Measurements from ENCODE around the gene ASB9.
"Not testable (repeated sequence)": the region's sequence is repeated elsewhere in the genome, so short reads cannot be mapped to it uniquely, and the experiment has no call there.

Gene ASB9

DNA sequence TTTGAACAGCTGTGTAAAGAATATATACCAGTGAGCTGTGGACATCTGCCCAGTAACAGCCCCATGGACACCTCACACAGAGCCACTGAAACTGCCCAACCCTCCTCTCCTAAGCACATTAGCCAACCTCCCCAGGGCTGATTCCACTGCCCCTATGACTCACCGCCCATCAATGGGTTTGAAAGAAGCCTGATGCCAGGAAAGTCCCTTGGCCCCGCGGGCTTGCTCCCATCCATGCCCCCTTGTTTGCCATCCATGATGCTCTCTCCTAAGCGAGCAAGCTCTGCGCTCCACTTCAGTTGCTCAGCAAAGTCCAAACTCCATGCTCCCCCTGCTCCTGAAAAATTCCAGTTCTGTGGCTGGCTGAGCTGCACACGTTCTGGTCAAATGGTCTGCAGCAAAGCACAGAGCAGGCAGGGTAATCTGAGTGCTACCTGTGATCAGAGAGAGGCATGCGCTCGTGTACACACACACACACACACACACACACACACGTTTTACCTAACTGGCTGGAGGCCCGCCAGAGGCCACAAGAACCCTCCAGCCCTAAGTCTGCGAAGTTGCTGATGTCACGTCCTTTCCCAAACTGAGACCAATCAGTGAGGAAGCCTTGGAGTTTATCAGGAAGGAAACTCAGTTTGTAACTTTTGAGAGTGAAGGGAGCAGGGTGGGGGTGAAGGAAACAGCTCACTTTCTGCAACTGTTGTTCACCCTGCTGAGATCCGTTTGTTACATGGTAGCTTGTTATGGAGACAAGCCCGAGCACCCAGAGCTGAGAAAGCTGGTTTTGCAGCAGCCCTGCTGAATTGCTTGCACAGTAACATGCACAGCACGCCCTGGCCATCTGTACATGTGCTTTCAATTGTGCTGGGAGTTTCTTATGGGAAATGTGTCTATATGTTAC is at the start of gene ASB9:
Gene ASB9, minus strand, starts transcription at position 466 of the 904 bp plus-strand sequence. Its CDS starts 209 bp downstream, at position 257.
- peak; percentile 20 for DNase-seq (ENCODE audit: low read depth in 2 of 2)

GRCh38 chrX:15319075-15319474 is 49.2 kb upstream of the ASB9 start:
- DNase-seq (ENCODE audit: low read depth in 2 of 2), result no peak

DNA sequence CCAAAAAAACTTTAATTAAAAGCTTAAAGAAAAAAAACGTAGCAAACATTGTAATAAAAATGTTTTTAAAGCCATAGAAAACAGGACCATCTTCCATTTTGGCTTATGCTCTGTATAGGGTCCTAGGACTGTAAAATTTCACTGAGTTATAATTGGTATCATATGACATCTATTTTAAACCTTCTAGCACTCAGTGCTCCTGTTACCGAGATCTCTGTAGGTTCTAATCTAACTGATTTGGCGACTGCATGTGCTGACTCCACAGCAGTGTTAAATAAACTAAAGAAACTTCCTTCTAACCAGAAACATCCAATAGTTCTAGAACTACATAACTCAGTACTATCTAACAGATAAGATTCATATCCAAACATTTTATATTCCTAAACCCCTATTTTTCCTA is 45.6 kb upstream of the ASB9 start, which contains the start of gene ASB11:
Gene ASB11, minus strand, starts transcription at position 132 of the 400 bp plus-strand sequence. Its CDS starts 35 bp downstream, at position 97.
- DNase-seq (ENCODE audit: low read depth in 2 of 2), result no peak

DNA sequence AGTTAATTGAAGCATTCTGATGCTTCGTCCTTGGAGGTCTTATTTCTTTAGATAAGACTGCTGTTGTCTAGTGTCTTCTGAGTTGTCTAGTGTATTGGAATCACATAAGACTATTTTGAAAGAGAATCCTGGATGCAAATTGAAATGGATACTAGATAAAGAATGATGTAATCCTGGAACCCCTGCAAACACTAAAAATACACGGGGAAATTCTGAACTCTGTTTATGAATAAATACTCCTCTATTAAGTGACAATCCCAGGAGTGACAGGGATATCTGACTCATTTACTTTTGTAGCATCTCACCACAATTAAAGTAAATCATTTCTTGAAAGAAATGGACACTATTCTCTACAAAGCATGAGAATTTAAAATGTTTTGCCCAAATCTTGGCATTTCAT is 44.6 kb upstream of the ASB9 start:
- DNase-seq (ENCODE audit: low read depth in 2 of 2), result no peak

GRCh38 chrX:15311119-15311518 is 41.2 kb upstream of the ASB9 start:
- no peak for DNase-seq (ENCODE audit: low read depth in 2 of 2)

DNA sequence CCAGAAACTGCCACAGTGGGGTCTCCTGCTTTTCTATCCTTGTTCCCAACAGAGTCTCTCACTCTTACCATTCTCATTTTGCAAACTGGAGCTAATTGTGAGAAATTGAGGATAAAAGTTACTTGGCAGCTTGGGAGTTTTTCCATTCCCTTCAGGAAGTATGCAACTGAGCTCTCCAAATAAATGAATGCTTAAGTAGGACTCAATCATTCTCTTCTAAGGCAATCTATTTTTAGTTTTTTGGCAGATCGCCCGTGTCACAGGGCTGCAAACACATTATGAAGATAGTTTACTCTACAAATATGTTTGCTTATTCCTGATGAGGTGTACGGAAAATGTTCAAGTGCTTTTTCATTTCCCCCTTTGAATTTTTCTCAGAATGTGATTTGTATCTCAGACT is 40.2 kb upstream of the ASB9 start:
- DNase-seq (ENCODE audit: low read depth in 2 of 2), result peak in 1 of 2 experiments; percentile 9

GRCh38 chrX:15305899-15306298 is 36.0 kb upstream of the ASB9 start:
- DNase-seq (ENCODE audit: low read depth in 2 of 2), result not testable (repeated sequence)

- DNase-seq (ENCODE audit: low read depth in 2 of 2), result no peak
These were observed 32.0 kb upstream of the ASB9 start for GRCh38 chrX:15301924-15302323.

GRCh38 chrX:15299941-15300851 is 30.3 kb upstream of the ASB9 start:
- no peak for DNase-seq (ENCODE audit: low read depth in 2 of 2)

- no peak for DNase-seq (ENCODE audit: low read depth in 2 of 2)
These were observed 28.9 kb upstream of the ASB9 start for GRCh38 chrX:15298780-15299179.

DNA sequence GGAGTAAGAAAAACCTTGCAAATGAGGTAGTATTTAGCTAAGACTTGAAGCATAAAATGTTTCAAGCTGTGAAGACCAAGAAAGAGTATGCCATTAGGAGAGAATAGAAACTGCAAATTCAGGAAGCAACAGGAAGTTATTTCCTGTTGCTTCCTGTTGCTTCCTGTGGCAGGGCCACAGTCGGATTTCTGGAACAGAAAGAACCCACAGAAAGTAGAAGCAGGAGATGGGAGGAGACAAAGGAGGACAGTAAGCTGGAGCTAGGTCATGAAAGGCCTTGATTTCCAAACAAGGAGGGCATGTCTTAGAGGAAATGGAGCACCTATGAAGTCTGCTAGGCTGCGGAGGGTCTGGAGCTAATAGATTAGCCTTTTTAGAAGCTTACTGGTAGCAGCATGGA is 28.3 kb upstream of the ASB9 start:
- no peak for DNase-seq (ENCODE audit: low read depth in 2 of 2)

GRCh38 chrX:15293451-15293850 is 23.6 kb upstream of the ASB9 start:
- DNase-seq (ENCODE audit: low read depth in 2 of 2), result no peak

DNA sequence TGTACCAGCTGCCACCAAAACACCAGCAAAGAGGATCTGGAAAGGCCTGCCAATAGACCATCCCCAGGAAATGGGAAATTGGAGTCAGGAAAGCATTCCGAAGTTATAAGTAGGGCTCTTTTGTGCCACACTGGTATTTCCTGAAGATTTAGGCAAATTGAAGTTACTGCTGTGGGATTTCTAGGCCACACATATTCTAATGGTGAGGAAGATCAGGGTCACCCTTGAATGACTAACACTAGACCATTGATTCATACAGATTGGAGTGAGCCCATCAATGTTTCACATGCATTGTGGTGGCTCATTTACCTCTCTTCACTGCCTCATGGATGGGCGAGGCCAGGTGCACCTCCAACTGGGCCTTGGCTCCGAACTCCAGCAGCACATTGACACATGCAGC is 23.0 kb upstream of the ASB9 start:
- no peak for DNase-seq (ENCODE audit: low read depth in 2 of 2)

DNA sequence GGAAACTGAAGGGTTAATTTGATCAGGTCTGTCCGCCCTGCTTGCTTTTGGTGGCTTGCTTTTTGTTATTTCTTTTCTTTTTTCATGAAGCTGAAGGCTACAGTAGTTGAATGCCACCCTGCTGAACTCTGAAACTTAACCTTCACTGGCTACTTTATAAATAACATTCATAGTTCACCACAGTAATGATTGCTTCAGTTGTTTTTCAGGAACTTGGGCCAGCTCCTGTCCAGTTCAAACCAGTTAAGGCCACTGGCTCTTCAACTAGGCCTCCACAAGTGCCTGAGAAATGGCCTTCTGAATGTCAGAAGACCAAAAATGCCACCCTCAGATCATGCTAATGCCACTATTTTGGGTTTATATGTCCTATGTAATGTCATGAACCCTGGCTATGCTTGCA is 7.7 kb upstream of the ASB9 start:
- no peak for DNase-seq (ENCODE audit: low read depth in 2 of 2)

GRCh38 chrX:15274946-15275345 is 5.1 kb upstream of the ASB9 start:
- no peak for DNase-seq (ENCODE audit: low read depth in 2 of 2)

DNA sequence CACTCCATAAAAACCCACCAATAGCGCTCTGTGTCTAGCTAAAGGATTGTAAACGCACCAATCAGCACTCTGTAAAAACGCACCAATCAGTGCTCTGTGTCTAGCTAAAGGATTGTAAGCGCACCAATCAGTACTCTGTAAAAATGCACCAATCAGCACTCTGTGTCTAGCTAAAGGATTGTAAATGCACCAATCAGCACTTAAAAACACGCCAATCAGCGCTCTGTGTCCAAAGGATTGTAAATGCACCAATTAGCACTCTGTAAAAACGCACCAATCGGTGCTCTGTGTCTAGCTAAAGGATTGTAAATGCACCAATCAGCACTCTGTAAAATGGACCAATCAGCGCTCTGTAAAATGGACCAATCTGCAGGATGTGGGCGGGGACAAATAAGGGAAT is 3.4 kb upstream of the ASB9 start:
- DNase-seq (ENCODE audit: low read depth in 2 of 2), result not testable (repeated sequence)

DNA sequence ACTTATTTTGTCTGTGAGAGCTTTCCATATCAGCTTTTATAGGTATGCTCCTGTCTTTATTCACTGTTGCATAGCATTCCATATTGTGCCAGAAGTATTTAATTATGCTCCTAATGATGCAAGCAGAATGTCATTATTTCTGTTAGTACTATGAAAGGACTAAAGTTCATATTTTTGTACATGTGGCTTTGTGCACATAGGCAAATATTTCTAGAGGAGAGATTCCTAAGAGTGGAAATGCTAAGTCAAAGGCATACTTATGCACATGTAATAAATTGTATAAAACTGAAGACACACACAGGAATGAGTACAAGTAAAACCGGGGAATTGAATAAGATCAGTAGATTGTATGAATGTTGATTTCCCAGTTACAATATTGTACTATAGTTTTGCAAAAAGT is 1.9 kb upstream of the ASB9 start:
- DNase-seq (ENCODE audit: low read depth in 2 of 2), result no peak

DNA sequence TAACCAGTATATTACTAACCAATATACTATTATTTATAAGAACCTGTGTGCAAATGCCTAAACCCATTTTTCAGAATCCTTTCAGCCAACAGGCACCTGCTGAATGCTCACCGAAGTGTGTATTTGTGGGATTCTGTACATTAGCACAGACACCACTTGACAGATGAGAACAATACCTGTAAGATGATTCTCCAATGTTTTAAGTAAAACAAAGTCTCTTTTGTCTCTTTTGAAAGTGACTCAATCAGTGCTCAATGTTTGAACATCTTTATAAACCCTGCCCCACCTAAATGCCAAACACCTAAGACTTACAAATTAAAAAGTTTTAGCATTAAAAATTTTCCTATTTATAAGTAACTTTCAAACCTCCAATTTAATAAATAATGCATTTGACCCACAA is 763 bp downstream of the ASB9 start:
- no peak for DNase-seq (ENCODE audit: low read depth in 2 of 2)

GRCh38 chrX:15254852-15255251 is 15.0 kb downstream of the ASB9 start:
- no peak for DNase-seq (ENCODE audit: low read depth in 2 of 2)

GRCh38 chrX:15245896-15246295 is 24.0 kb downstream of the ASB9 start:
- DNase-seq (ENCODE audit: low read depth in 2 of 2), result no peak

GRCh38 chrX:15244421-15244820 is 25.5 kb downstream of the ASB9 start:
- no peak for DNase-seq (ENCODE audit: low read depth in 2 of 2)

DNA sequence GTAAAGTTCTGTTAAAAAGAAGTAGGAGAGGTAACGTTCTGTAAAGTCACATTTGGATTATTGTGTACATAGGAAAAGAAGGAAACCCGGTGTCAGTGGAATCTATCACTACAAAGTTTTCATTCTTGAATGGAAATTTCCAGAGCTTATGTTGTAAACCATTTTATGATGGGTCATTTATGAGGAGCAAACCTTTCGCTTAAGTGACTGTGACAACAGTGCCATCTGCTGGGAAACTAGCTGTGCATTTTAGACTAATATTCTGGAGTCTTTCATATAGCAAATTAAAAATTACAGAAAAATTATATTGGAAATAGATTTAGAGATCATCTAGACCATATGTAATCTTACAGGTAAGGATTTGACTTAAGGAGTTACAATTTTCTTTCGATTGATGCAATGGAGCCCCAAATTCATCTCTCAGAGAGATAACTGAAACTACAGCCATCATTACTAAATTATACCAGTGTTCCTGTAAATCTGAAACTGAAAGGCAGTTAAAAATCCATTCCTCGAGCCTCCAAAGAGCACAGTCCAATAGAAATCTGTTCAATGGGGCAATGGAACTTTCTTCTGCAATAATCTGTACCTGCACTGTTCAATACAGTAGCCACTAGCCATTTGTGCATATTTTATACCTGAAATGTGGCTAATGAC is 26.9 kb downstream of the ASB9 start:
- peak; percentile 1 to 6 for DNase-seq (ENCODE audit: low read depth in 2 of 2)

Data from fibroblast of skin of left biceps (primary cell).